Epidermal melanocyte (primary cell): Measurements from ENCODE around the gene MYO3B.

Source experiments
- DNase-seq: peaks from one replicate; pipeline ENCODE4 v3.0.0; 2011; ENCODE audit warnings: low spot score; ENCODE audit not compliant: insufficient read length

The MYO3B gene

DNA sequence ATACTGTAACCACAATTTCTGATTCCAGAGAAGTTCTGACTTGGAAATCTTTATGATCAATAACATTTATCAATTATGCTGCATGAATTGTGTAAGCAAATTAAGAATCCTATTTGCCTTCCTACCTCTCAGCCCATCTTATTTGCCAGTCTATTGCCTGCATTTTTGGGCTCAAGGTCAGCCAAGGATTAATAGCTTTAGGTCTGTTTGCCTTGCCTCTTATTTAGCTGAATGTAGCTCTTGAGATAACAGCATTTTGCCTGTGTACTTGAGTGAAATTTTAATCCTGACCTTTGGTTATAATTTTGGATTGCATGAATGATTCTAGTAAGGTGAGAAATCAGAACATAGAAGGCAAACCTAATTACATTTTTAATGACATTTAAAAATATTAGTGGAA is 51.2 kb downstream of the MYO3B start:
- no peak for DNase-seq

DNA sequence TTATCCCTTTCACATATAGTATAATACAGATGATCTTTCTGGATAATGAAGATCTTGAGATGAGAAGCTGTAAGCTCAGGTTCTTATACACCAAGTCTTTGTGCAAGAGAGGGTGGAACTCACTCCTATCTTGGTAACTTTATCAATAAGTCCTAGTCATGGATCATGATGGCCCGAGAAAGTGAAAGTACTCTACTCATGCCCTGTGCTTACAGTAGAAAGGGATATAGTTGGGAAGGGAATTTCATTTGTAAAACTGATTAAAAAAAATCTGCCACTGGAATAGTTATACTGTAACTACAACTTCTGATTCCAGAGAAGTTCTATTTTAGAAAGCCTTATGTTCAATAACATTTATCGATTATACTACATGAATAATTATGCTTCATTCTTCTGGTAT is 51.8 kb downstream of the MYO3B start:
- DNase-seq, result no peak

DNA sequence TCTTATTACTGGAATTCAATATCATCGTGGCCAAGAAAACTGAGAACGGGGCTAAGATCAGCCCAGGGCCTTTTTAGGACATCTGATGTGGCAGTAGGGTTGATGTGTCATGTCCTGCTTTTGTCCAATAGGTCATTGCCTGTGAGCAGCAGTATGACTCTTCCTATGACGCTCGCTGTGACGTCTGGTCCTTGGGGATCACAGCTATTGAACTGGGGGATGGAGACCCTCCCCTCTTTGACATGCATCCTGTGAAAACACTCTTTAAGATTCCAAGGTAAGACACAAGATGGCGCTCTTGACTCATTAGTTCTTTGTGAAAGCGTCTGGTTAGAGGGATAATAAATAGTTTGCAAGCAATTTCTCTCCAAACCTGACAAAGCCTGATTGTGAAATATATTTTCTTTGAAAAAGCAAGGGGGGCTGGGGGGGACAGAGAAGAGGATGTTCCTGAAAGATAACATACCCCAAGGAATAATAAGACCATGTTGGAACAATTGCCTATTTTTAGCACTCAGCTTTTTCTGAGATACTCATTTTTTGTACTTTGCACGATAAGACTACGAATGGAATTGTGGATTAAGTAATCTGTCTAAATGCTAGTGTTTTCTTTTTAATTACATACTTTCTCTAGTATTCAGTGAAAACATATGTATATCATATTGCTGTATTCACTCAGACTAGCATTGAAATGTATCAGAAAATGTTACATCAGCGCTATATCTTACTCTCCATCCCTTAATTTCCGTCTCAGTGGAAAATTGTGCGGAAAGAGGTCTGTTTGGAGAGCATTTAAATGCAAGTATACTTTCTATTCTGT is 58.1 kb downstream of the MYO3B start:
- DNase-seq, result no peak

DNA sequence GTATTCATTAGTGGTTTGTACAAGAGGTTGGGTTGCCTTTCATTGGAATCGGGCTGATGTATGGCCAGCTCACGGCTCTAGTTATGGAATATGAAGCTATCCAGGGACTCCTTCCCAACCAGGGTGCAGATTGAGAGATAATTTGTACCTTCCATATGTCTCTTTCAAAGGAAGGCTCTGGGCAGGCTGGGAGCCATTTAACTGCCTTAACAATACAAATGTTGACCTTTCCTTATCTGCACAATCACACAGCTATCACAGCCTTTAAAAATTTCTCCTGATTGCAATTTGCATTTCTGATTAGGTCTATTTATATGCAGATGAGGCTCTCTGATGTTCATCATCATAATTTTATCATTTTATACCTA is 58.7 kb downstream of the MYO3B start:
- DNase-seq, result no peak

DNA sequence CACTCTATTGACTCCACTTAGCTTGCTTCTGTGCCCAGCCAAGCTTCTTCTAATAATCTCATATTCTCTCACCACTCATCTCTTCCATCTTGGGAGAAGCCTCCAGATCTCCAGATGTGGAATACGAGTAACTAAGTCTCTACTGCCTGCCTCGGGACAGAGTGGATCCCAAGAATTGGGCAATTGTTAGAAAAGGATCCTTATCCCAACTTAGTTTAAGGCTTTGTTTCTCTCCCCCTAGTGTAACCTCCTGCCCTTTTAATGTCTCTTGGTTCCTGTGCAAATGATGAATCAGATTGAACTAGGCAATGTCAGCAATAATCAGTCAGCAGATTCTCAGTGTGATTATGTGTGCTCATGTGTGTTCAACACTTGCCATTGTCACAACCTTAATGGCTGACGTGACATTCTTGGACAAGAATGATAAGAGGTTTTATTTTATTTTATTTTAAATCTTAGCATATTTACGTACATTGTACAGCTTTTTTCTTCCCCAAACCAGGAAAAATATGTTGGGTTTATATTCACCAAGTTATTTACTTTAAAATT is 59.7 kb downstream of the MYO3B start:
- no peak for DNase-seq

DNA sequence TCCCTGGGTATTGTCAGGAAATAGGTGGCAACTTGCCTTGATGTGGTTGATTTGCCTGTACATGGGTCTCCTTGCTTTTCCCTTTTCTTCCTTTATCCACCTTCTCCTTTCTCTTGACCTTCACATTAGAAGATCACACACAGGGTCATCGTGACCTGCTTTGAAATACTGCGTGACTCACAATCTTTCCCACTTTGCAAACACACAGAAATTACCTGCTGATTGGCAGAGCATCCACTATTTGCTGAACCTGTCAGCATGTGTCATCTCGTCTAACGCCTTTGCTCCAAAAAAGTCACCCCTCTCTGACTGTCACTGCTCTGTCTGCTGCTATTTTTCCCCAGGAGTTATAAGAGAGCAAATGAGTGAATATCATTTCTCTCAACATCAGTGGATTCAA is 60.8 kb downstream of the MYO3B start:
- DNase-seq, result no peak

DNA sequence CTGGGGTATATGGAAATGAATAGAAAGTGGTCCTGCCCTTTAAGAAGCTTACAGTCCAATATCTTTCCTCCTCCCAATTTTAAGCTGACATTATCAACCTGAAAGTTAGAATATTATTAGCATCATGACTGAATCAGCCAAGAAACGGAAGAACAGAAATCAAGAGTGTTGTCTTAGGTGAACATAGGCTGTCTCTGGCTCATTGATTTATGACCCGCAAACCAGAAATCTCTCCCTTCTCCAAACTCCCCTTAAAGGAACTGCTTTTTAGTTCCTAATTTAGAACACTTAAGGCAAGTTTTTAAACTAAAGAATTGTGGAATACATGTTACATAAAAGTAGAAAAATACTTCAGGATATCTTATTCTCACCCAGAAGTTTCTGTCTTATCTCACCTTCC is 62.7 kb downstream of the MYO3B start:
- DNase-seq, result no peak

DNA sequence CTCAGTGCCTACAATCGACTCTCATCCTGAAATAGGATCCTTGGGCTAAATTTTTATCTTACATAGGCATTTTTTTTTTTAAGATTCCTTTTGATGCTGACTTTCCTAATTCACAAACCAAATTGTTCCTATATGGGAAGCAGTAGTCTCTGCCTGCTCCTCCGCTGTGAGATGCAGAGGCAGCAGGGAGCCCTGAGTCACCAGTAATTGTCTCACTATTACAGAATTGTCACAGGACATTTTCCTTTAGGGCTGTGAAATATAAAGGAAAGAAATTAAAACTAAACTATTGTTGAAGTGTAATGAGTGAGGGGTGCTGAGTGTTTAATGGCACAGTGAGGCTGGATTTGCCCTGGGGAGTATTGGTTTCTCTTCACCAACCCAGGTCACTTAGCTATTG is 63.8 kb downstream of the MYO3B start:
- DNase-seq, result no peak

DNA sequence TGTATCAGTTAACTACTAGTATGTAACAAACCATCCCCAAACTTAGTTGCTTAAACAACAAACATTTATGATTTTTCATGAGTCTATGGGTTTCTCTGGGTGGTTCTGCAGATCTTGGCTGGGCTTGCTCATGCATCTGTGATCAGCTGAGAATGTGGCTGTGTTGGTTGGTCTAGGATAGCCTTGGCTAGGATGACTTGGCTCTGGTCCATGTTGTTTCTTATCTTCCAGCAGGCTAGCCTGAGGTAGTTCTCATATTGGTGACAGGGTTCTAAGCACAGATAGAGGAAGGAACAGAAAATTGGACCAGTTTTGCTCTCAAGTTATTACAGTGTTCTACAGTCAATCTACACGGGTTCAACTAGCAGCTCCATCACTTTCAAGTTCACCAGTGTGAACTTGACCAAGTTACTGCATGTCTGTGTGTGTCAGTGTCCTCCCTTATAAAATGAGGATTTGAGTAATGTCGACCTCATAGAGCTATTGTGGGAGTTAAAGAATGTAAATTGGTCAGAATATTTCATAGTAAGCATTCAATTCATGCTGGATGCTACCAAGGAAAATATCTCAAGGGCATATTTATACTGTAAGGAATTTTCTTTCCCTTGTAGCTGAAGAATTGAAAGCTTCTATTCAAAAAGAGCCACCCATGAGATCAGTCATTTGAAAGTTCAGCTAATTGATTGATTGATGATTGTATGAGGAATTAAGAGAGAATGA is 65.3 kb downstream of the MYO3B start:
- DNase-seq, result peak; percentile 29

DNA sequence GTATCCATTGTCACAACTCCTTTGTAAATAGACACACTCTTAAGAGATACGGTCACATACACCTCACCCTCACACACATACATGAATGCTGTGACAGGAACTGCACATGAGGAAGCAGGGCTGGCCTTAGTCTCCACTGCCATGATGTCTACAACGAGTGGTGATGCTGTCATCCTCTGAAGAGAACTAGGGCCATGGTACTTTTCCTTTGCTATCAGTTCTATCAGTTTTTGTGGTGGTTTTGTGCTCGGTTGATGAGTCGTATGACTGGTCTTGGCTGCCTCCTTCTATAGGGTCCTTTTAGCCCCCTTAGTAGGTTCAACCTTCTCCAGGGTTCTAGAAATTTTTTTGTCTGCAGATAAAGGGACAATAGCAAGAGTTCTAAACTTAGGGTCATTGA is 66.0 kb downstream of the MYO3B start:
- no peak for DNase-seq

DNA sequence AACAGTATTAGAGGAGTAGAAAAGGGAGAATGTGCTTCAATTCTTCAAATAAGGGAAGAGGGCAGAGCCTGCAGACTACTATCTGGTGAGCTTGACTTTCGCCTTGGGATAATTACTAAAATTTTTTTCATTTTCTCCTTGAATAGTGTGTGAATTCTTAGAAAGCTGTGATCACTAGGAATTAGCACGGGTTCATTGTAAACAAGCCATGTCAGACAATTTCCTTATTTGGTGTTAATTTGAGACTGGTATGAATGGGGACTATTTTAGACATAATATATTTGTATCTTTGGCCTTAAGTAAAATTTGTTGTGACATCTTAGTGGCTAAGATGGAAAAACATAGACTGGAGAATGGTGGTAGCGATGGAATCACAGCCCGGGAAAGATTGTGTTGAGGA is 66.6 kb downstream of the MYO3B start:
- DNase-seq, result no peak

DNA sequence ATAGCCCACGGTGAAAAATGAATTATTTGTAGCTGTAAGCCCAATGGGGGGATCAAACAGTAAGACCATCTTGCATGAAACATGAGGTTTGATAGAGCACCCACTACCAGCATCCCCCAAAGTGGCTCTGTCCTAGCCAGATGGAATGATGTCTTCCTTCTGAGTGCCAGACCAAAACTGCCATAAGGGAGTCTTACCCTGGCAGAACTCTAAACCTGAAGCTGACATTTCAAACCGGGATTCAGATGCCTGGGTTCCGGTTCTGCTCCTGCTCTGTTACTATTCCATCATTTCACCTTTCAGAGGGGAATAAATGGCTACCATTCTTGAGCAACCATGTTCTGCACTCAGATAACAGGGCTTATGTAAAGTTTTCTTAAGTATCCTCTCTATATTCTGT is 67.4 kb downstream of the MYO3B start:
- DNase-seq, result no peak

DNA sequence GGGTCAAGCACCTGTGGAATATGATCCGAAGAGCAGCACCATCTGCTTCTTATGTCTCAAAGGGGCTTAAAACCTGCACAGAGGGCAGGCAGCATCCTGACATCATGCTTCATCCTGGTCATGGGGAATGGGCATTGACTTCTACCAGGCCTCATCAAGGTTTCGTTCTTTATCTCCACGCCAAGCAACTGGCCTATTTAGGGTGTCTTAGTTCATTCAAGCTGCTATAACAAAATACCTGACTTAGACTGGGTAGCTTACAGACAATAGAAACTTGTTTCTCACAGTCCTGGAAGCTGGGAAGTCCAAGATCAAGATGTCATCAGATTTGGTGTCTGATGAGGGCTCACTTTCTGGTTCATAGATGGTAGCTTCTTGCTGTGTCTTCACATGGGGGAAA is 69.4 kb downstream of the MYO3B start:
- no peak for DNase-seq

DNA sequence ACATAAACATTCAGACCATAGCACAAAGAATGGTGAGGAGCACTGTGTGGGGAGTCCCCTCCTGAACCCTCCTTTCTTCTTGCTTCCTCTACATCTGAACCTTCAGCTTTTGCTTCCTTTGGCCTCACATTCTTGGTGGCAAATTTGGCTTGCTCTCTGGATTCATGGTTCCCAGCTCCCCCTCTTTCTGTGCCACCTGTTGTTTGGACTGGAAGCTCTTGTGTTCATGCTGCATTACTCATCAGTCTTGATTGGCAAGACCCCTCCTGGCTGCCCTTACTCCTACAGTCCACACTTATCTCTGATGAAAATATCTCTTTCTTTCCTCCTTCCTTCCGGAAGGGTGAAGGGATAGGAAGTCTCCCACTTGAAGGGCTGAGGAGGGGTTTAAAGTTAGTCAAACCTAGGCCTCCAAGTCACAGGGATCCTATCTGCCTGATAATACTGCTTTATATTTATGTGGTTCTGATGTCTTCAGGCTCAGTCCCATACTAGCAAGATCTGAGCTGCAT is 70.0 kb downstream of the MYO3B start:
- DNase-seq, result no peak

DNA sequence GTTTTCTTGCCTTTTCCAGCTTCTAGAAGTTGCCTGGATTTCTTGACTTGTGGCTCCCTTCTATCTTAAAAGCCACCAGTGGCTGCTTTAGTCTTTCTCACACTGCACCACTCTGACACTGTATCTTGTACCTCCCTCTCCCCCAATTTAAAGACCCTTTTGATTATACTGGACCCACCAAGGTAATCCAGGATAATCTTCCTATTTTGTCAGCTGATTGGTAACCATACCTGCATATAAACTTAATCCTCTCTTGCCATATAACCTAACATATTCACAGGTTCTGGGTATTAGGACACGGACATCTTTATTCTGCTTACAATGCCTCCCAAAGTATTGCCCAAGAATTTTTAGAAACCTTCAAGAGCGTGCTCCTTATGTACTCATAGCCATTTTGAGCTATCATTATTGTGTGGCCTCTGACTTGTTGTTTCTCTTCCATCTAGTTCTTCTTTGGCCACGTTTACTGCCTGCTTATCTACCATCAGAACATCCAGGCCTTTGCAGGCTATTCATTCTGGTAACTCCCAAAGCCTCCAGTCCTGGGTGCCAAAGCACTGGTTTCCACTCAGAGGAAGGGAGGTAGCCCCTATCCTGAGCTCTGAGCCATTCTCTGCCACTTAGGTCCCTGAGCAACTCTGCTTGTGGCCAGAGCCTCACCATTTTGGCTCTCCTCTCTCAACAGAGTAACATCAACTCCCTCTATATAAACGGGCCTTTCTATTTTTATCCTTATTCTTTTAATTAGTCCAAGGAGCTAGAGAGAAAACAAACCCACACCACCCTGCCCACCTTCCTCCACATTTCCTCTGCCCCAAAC is 70.8 kb downstream of the MYO3B start:
- DNase-seq, result no peak

DNA sequence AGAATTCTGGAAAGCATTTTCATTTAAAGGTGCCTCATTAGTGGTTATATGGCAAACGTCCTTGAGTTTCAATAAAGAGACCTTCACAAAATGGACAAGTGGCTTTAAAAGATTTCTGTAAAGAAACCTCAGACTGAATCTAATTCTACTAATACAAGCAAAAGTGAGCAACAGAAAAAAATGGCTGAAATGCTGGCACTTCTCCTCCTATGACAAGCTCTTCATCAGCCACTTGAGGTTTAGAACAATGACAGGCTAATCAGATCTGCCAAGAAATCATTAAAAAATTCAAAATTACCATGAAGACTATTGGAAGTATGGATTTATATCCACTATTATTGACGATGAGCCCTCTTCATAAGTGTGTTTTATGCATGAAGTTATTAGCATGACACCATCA is 71.8 kb downstream of the MYO3B start:
- DNase-seq, result no peak

DNA sequence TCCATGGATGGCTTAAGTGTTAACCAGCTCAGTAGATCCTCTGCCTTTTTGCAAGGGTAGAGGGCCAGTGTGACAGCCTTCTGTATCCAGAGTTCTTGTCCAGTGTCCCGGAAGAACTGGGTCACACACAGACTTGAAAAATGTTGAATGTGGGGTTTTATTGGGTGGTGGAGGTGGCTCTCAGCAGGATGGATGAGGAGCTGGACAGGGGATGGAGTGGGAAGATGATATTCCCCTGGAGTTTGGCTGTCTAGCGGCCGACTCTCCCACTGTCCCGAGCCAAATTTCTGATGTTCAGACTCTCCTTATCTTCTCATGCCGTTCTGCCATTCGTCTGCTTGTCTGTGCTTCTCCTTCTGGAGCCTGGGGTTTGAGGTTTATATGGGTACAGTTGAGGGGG is 72.6 kb downstream of the MYO3B start:
- DNase-seq, result no peak

DNA sequence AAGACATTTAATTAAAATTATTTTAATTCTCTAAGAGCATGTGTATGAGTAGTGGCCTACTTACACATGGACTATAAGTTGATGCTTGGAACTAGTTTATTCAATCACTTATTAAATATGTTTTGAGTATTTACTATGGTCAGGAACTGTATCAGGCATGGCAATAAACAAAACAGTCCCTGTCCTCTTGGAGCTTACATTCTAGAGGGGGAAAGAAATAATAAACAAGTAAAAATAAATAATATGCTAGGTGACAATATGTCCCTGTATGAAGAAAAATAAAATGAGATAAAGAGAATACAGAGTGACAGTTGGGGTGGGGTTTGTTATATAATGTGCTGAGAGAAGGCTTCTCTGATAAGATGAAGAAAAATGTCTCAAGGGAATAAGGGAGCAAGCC is 74.5 kb downstream of the MYO3B start:
- no peak for DNase-seq

DNA sequence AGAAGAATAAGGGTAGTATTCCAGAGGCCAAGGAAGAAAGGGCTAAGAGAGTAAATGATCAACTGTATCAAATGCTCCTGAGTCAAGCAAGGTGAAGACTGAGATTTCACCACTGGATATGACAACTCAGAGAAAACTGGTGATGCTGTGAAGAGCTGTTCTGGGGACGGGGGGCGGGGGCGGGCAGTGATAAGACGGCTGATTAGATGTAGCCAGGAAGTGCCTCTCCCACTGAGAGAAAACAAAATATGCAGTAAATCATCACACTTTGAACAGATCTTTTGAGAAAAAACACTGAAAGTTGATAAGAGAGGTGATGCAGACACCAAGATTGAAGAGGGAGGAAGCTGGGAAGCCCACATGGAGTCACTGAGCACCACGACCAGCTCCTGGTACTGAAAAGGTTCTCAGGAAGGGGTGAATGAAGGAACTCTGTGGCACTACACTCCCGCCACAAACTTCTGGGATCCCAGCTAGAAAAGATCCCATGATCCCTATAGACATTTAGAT is 75.8 kb downstream of the MYO3B start:
- no peak for DNase-seq

DNA sequence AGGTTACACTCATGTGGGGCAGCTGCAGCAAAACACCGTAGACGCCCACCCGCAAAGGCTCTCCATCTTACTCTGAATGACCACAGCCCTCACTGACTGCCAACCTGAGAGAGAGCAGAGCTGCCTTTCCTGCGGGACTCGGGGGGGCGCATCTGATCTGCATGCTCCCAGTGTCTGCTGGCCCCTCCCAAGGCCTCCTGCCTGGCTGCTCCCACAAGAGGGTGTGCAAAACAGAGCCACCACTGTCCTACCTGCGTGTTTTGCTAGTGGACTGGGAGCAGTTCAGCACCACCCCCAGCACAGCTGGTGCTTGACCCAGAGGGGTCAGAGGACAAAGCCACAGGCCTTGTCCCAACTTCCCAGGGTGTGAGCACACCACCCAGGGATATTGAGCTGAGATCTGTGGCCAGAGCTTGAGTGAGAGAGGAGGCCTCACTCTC is 76.4 kb downstream of the MYO3B start:
- no peak for DNase-seq

DNA sequence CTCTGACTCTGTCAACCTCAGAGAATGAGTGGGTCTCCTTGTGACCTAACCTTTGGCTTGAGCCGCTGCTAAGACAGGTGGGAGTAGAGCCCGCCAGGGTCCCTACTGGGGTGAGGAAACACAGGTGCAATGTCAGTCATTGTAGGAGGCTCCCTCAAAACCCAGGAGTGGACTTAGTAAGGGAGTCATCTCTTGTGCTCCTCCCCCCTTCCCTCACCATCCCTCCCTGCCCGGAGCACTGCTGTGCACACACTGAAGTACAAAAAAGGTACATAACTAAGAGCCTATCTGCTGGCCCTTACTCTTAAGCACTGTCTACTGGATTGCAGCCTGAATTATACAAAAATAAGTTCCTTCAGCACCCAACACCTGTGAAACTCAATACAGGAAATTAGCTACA is 77.2 kb downstream of the MYO3B start:
- no peak for DNase-seq

DNA sequence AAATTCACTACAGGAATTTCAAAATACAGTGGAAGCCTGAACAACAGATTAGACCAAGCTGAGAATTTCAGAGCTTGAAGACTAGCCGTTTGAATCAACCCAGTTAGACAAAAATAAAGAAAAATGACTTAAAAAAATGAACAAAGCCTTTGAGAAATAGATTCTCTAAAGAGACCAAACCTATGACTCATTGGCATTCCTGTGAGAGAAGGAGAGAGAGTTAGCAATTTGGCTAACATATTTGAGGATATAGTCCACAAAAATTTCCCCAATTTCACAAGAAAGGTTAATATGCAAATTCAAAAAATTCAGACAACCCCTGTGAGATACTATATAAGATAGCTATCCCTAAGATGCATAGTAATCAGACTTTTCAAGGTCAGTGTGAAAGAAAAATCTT is 78.0 kb downstream of the MYO3B start:
- DNase-seq, result no peak
